ENCODE results near the gene CDH12.
"Not testable (repeated sequence)": the region's sequence is repeated elsewhere in the genome, so short reads cannot be mapped to it uniquely, and the experiment has no call there.

The CDH12 gene

GRCh38 chr5:22549876-22550671 lies 303.1 kb downstream of the CDH12 start:
- DNase-seq, result no peak

GRCh38 chr5:22542340-22542739 lies 310.8 kb downstream of the CDH12 start:
- DNase-seq, result no peak

- DNase-seq, result no peak
Measured at GRCh38 chr5:22541037-22541436, 312.1 kb downstream of the CDH12 start.

GRCh38 chr5:22539762-22540161 lies 313.4 kb downstream of the CDH12 start:
- no peak for DNase-seq

GRCh38 chr5:22531986-22532385 lies 321.2 kb downstream of the CDH12 start:
- no peak for DNase-seq

- DNase-seq, result no peak
Measured at GRCh38 chr5:22521521-22521920, 331.6 kb downstream of the CDH12 start.

GRCh38 chr5:22516497-22516896 lies 336.6 kb downstream of the CDH12 start:
- not testable (repeated sequence) for DNase-seq

GRCh38 chr5:22514231-22514630 lies 338.9 kb downstream of the CDH12 start:
- no peak for DNase-seq

- no peak for DNase-seq
Measured at GRCh38 chr5:22505891-22506290, 347.3 kb downstream of the CDH12 start.

GRCh38 chr5:22504411-22504810 lies 348.7 kb downstream of the CDH12 start:
- DNase-seq, result no peak

- DNase-seq, result no peak
Measured at GRCh38 chr5:22500556-22500955, 352.6 kb downstream of the CDH12 start.

GRCh38 chr5:22496666-22497065 lies 356.5 kb downstream of the CDH12 start:
- no peak for DNase-seq

GRCh38 chr5:22495016-22495720 lies 358.0 kb downstream of the CDH12 start:
- no peak for DNase-seq

GRCh38 chr5:22488427-22488826 lies 364.7 kb downstream of the CDH12 start:
- no peak for DNase-seq

- no peak for DNase-seq
Measured at GRCh38 chr5:22480305-22480704, 372.8 kb downstream of the CDH12 start.

- DNase-seq, result no peak
Measured at GRCh38 chr5:22473886-22474285, 379.3 kb downstream of the CDH12 start.

- DNase-seq, result no peak
Measured at GRCh38 chr5:22471154-22471553, 382.0 kb downstream of the CDH12 start.

- DNase-seq, result no peak
Measured at GRCh38 chr5:22470408-22470807, 382.7 kb downstream of the CDH12 start.

- no peak for DNase-seq
Measured at GRCh38 chr5:22465616-22466015, 387.5 kb downstream of the CDH12 start.

- DNase-seq, result no peak
Measured at GRCh38 chr5:22465177-22465576, 388.0 kb downstream of the CDH12 start.

- no peak for DNase-seq
Measured at GRCh38 chr5:22460189-22460588, 393.0 kb downstream of the CDH12 start.

- no peak for DNase-seq
Measured at GRCh38 chr5:22432905-22433304, 420.2 kb downstream of the CDH12 start.

- DNase-seq, result no peak
Measured at GRCh38 chr5:22431840-22432239, 421.3 kb downstream of the CDH12 start.

GRCh38 chr5:22431406-22431805 lies 421.7 kb downstream of the CDH12 start:
- DNase-seq, result no peak

Data from stimulated activated CD4-positive, alpha-beta T cell treated with anti-CD3 and anti-CD28 coated beads, Interleukin-1b, Interleukin-23, amount 100 ng/mL, for 48 hours (primary cell).